Hepatocyte (in vitro differentiated cells): ENCODE results near the gene CHST3. TPM values are rescaled to one million over a fixed set of nuclear protein-coding genes. Genes with fewer than 3 reads are reported as not detected.

Experiments used
- DNase-seq: peaks from one replicate; pipeline ENCODE4 v3.0.0-alpha.2; 2016; ENCODE audit warnings: low spot score
- H2AFZ ChIP-seq: fragments of 200-600 bp; sonication (generic); 2 replicates; pipeline ENCODE4 v1.6.0; 2016; ENCODE audit warnings: antibody characterized with exemption, mild to moderate bottlenecking
- H3K27ac ChIP-seq: fragments of 200-600 bp; sonication (generic); 2 replicates; pipeline ENCODE4 v1.5.1; 2016; ENCODE audit warnings: mild to moderate bottlenecking
- H3K27me3 ChIP-seq: fragments of 200-600 bp; sonication (generic); 2 replicates; pipeline ENCODE4 v1.6.1; 2016
- H3K36me3 ChIP-seq: fragments of 200-600 bp; sonication (generic); replicated peaks from 2 replicates; pipeline ENCODE4 v1.5.1; 2016; ENCODE audit warnings: low read depth; ENCODE audit not compliant: insufficient read depth
- H3K4me1 ChIP-seq: fragments of 200-600 bp; sonication (generic); 2 replicates; pipeline ENCODE4 v1.5.1; 2016; ENCODE audit warnings: mild to moderate bottlenecking, moderate library complexity; ENCODE audit not compliant: insufficient read depth
- H3K4me2 ChIP-seq: fragments of 200-600 bp; sonication (generic); 2 replicates; pipeline ENCODE4 v1.6.0; 2016
- H3K4me3 ChIP-seq: fragments of 200-600 bp; sonication (generic); 2 replicates; pipeline ENCODE4 v1.5.1; 2016; ENCODE audit warnings: mild to moderate bottlenecking
- H3K79me2 ChIP-seq: fragments of 200-600 bp; sonication (generic); 2 replicates; pipeline ENCODE4 v1.6.0; 2017; ENCODE audit warnings: mild to moderate bottlenecking
- H3K9me2 ChIP-seq: fragments of 200-600 bp; sonication (generic); replicated peaks from 2 replicates; pipeline ENCODE4 v1.6.0; 2017; ENCODE audit warnings: mild to moderate bottlenecking; ENCODE audit not compliant: insufficient read depth
- H3K9me3 ChIP-seq: fragments of 200-600 bp; sonication (generic); 2 replicates; pipeline ENCODE4 v1.5.1; 2016; ENCODE audit warnings: low read depth, mild to moderate bottlenecking
- H4K20me1 ChIP-seq: fragments of 200-600 bp; sonication (generic); 2 replicates; pipeline ENCODE4 v1.6.0; 2016; ENCODE audit warnings: mild to moderate bottlenecking; ENCODE audit not compliant: insufficient read depth, poor library complexity, severe bottlenecking
- EZH2 ChIP-seq: fragments of 200-600 bp; sonication (generic); IDR thresholded peaks from 2 replicates; pipeline ENCODE4 v1.6.1; 2016; ENCODE audit warnings: antibody characterized with exemption, mild to moderate bottlenecking, borderline replicate concordance
- EZH2phosphoT487 ChIP-seq: fragments of 200-600 bp; sonication (generic); IDR thresholded peaks from one replicate; pipeline ENCODE4 v1.6.1; 2018; ENCODE audit warnings: antibody characterized with exemption, mild to moderate bottlenecking, low read depth, moderate library complexity; ENCODE audit not compliant: unreplicated experiment, severe bottlenecking
- WGBS: methylation state at CpG from one replicate; pipeline ENCODE4 v1.1.6; 2016; ENCODE audit warnings: low lambda C conversion rate; ENCODE audit errors: missing lambda C conversion rate; 5-methylcytosine and 5-hydroxymethylcytosine counted together
- polyA plus RNA-seq: library from polyadenylated mRNA; unstranded; fragments of >200 nt; fragmentation: Nextera tagmentation; extraction: Ambion mirVana; gene quantifications from 2 replicates; pipeline ENCODE4 v1.2.1, GENCODE V29; 2016
- total RNA-seq: library from RNA; depleted of rRNA; stranded (reverse); fragments of >200 nt; gene quantifications from 2 replicates; pipeline ENCODE4 v1.2.3, GENCODE V29; 2014
- TF ChIP-seq, protein P1 (sequence below): fragments of 200-600 bp; sonication (generic); IDR thresholded peaks from 2 replicates; pipeline ENCODE4 v1.5.1; 2016; ENCODE audit warnings: antibody characterized with exemption, mild to moderate bottlenecking; ENCODE audit not compliant: poor library complexity

CHST3 gene
- total and polyA plus RNA-seq, 2 experiments from 2014 or later = 6.8 to 14.1 TPM

DNA sequence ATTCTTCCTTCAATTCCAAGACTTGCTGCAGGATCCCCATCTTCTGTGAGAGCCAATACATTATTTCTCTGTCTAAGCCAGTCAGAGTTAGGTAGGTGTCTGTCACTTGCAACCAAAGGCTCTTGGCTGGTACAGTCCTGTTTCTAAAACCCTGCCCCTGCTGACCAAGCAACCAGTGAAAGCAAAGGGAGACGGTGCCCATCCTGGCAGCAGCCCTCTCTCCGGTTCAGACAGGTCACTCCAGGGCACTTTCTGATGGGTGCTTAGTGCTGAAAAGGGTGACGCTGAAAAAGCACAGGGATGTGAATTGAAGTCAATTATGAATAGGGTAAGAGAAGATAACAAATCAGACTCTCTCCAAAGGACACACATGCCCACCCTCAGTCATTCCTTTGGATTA, 86.7 kb downstream of the CHST3 start:
- Histone ChIP-seq H3K27me3 (no peaks in the 10 kb centered on the region), H3K79me2 (no peaks in the 10 kb centered on the region), H3K27ac (no peak overlapping the region), H4K20me1 (no peaks in the 10 kb centered on the region), H3K36me3 (no peaks in the 10 kb centered on the region), H3K4me1 (no peaks in the 10 kb centered on the region), H3K4me3 (no peak overlapping the region), H2AFZ (no peak overlapping the region), H3K9me3 (no peaks in the 10 kb centered on the region), H3K9me2 (no peaks in the 10 kb centered on the region), H3K4me2 (no peak overlapping the region)
- WGBS = 70% methylated on average over 3 of the region's 3 CpGs
- no peak for DNase-seq
- no peak for TF ChIP-seq EZH2phosphoT487
- TF ChIP-seq EZH2 = no peak
- TF ChIP-seq, protein P1, sequence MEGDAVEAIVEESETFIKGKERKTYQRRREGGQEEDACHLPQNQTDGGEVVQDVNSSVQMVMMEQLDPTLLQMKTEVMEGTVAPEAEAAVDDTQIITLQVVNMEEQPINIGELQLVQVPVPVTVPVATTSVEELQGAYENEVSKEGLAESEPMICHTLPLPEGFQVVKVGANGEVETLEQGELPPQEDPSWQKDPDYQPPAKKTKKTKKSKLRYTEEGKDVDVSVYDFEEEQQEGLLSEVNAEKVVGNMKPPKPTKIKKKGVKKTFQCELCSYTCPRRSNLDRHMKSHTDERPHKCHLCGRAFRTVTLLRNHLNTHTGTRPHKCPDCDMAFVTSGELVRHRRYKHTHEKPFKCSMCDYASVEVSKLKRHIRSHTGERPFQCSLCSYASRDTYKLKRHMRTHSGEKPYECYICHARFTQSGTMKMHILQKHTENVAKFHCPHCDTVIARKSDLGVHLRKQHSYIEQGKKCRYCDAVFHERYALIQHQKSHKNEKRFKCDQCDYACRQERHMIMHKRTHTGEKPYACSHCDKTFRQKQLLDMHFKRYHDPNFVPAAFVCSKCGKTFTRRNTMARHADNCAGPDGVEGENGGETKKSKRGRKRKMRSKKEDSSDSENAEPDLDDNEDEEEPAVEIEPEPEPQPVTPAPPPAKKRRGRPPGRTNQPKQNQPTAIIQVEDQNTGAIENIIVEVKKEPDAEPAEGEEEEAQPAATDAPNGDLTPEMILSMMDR = no peak

DNA sequence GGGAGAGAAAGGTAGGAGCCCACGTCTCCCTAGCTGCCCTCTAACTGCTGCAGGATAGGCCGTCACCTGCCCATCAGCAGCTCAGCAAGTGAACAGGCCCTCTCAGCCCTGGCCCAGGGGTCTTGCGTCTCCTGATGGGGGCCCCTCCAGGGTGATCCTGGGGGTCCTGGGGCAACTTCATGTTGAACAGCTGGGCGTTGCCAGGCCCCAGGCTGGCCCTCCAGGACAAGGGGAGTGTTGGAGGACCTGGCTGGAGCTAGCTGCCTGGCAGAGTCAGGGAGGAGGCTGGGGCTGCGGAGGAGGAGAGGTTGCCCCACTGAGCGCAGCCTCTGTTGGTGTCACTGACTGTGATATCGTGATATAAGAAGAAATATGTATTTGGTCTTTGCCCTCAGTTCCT, 89.5 kb downstream of the CHST3 start:
- Histone ChIP-seq H3K4me2 (no peak overlapping the region), H3K4me3 (no peak overlapping the region), H3K9me2 (no peaks in the 10 kb centered on the region), H4K20me1 (no peaks in the 10 kb centered on the region), H2AFZ (no peak overlapping the region), H3K9me3 (no peaks in the 10 kb centered on the region), H3K27me3 (no peaks in the 10 kb centered on the region), H3K27ac (no peak overlapping the region), H3K36me3 (no peaks in the 10 kb centered on the region), H3K79me2 (no peaks in the 10 kb centered on the region), H3K4me1 (no peaks in the 10 kb centered on the region)
- no peak for TF ChIP-seq EZH2
- TF ChIP-seq, protein P1 = no peak
- TF ChIP-seq EZH2phosphoT487 = no peak
- DNase-seq = no peak
- 93% methylated on average over 7 of the region's 7 CpGs for WGBS

DNA sequence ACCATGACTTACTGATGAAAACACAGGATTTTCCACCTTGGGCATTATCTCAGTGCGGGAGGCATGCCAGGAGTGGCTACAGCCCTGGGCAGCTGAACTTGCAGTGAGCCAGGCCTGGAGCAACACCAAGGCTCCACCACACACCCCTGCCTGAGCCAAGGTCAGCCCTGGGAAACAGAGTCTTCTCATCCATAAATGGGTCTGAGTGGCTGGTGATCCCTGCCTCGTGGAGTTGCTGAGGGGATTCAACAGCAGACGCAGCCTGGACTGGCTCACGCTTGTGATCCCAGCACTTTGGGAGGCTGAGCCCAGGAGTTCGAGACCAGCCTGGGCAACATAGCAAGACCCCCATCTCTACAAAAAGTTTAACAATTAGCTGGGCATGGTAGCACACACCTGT, 91.9 kb downstream of the CHST3 start:
- Histone ChIP-seq H3K79me2 (no peaks in the 10 kb centered on the region), H2AFZ (no peak overlapping the region), H3K4me3 (no peak overlapping the region), H3K27ac (no peak overlapping the region), H4K20me1 (no peaks in the 10 kb centered on the region), H3K36me3 (no peaks in the 10 kb centered on the region), H3K9me2 (no peaks in the 10 kb centered on the region), H3K4me1 (no peaks in the 10 kb centered on the region), H3K9me3 (no peaks in the 10 kb centered on the region), H3K27me3 (no peaks in the 10 kb centered on the region), H3K4me2 (no peak overlapping the region)
- TF ChIP-seq, protein P1 = no peak
- TF ChIP-seq EZH2 = no peak
- TF ChIP-seq EZH2phosphoT487 = no peak
- WGBS = 94% methylated on average over 5 of the region's 5 CpGs
- no peak for DNase-seq
